Panc1 (cell line): Measurements from ENCODE around the gene CCDC200.

Source experiments
- CTCF ChIP-seq: fragments of 450-650 bp; IDR thresholded peaks from 2 replicates; pipeline ENCODE4 v1.5.1; 2017; ENCODE audit warnings: mild to moderate bottlenecking
- POLR2AphosphoS5 ChIP-seq: IDR thresholded peaks from 2 replicates; pipeline ENCODE4 v1.6.1; 2012; ENCODE audit warnings: mild to moderate bottlenecking, low read depth, low read length, moderate library complexity
- SIN3A ChIP-seq: IDR thresholded peaks from 2 replicates; pipeline ENCODE4 v1.6.1; 2012; ENCODE audit warnings: low read depth, mild to moderate bottlenecking, low read length, moderate library complexity, borderline replicate concordance; ENCODE audit not compliant: insufficient read depth

DNA sequence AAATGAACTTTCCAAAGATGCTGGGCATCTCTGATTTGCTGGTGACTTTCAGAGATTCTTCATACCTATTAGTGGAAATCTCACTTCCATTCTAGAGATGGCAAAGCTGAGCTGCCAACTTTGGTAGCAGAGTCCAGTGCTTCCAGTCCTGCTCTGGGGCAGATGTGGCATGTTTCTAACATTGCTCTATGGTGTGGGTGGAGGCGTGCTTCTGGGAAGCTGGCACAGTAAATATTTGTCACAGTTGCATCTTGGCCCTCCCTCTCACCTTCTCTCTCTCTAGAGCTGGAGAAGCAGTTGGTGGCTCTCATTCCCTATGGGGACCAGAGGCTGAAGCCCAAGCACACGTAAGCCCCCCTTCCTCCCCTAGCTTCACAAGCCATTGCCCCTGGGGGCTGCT is 14.9 kb downstream of the CCDC200 start:
- TF ChIP-seq CTCF (no peak), POLR2AphosphoS5 (no peak), SIN3A (no peak)
